Breast epithelium (tissue), 3 donors: Measurements from ENCODE around the gene RRP15.

Source experiments
- POLR2A ChIP-seq: fragments of 450-650 bp; IDR thresholded peaks from one replicate; pipeline ENCODE4 v1.6.1; 2016; ENCODE audit warnings: antibody characterized with exemption, mild to moderate bottlenecking, moderate library complexity
- POLR2AphosphoS5 ChIP-seq, 3 donors: sonication (generic); formaldehyde crosslinking; IDR thresholded peaks; one replicate each; pipeline ENCODE4 v1.6.1; 2017; ENCODE audit warnings: antibody characterized with exemption in 3 of 3
- TF ChIP-seq, protein P1 (sequence below), 3 donors: fragments of 450-650 bp; IDR thresholded peaks; one replicate each; pipeline ENCODE4 v1.5.1; 2016 to 2017; ENCODE audit warnings: antibody characterized with exemption in 3 of 3, mild to moderate bottlenecking in 3 of 3, moderate library complexity in 3 of 3

DNA sequence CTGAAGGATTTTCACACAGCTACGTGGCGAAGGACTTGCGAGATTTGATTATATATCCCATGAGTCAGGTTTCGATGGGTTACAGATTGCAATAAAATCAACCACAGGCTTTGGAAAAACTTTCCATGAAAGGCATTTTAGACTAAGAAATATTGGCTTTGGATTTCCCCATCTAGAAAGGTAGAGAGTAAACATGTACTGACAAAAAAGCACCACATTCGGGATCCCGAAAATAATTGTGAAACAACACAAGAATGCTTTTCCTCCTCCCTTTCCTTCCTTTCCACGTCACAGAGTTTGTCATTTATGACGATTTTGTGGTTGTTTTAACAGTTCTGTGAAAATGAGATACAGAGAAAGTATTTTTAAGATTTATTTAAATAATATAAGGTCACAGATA, 98.6 kb downstream of the RRP15 start:
- TF ChIP-seq, protein P1, sequence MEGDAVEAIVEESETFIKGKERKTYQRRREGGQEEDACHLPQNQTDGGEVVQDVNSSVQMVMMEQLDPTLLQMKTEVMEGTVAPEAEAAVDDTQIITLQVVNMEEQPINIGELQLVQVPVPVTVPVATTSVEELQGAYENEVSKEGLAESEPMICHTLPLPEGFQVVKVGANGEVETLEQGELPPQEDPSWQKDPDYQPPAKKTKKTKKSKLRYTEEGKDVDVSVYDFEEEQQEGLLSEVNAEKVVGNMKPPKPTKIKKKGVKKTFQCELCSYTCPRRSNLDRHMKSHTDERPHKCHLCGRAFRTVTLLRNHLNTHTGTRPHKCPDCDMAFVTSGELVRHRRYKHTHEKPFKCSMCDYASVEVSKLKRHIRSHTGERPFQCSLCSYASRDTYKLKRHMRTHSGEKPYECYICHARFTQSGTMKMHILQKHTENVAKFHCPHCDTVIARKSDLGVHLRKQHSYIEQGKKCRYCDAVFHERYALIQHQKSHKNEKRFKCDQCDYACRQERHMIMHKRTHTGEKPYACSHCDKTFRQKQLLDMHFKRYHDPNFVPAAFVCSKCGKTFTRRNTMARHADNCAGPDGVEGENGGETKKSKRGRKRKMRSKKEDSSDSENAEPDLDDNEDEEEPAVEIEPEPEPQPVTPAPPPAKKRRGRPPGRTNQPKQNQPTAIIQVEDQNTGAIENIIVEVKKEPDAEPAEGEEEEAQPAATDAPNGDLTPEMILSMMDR (IDR thresholded peaks at IDR 0.05): no peak
- TF ChIP-seq POLR2A: no peak
- no peak for TF ChIP-seq POLR2AphosphoS5 (IDR thresholded peaks at IDR 0.05)
